Activated T-cell treated with anti-CD3 and anti-CD28 coated beads, Interleukin-2, amount 50 U/mL, for 4 hours (primary cell): ENCODE data around the gene FOXP1. TPM values are rescaled to one million over a fixed set of nuclear protein-coding genes. Genes with fewer than 3 reads are reported as not detected.

Experiments
- ATAC-seq, 2 donors: fragments of 200-7000 bp; cut with Tn5 transposase; one replicate each; pipeline ENCODE4 v1.10.0; 2021
- DNase-seq: peaks from one replicate; pipeline ENCODE4 v3.0.0-alpha.2; 2020
- H3K27me3 Mint-ChIP-seq: one replicate; pipeline ENCODE4 v1.8.0; 2021; ENCODE audit warnings: low read depth, mixed read lengths
- H3K36me3 Mint-ChIP-seq: one replicate; pipeline ENCODE4 v1.8.0; 2022; ENCODE audit warnings: mixed read lengths; ENCODE audit not compliant: insufficient read depth
- H3K4me1 Mint-ChIP-seq: one replicate; pipeline ENCODE4 v1.8.0; 2021; ENCODE audit warnings: low read depth, mixed read lengths
- H3K4me3 Mint-ChIP-seq: one replicate; pipeline ENCODE4 v1.8.0; 2021; ENCODE audit warnings: mild to moderate bottlenecking, moderate library complexity, mixed read lengths
- H3K9me3 Mint-ChIP-seq: one replicate; pipeline ENCODE4 v1.8.0; 2021; ENCODE audit warnings: mixed read lengths
- total RNA-seq, 3 donors: library from RNA; stranded (reverse); gene quantifications; one replicate each; pipeline ENCODE4 v1.2.1, GENCODE V29; 2021

Gene FOXP1
- total RNA-seq, 3 donors from 2014 or later: 251 to 263 (median 256) TPM

DNA sequence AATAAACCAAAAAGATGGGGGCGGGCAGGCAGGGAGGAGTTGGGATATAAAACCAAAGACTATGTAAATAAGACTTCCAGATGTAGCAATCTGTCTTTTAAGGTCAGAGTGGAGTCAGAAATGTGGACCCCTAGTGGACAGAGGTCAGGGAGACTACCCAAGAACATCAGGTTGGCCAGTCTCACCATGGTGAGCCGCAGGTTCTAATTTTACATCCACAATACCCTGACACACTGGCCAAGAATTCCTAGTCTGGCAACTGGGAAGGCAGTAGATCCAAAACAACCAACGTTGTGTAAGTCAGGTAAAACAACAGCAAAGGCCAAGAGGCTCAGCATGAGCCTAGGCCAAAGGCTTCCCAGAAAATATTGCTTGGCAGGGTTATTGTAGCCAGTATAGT, 203.4 kb downstream of the FOXP1 start:
- no peaks in the 10 kb centered on the region for H3K27me3 Mint-ChIP-seq
- no peaks in the 10 kb centered on the region for H3K9me3 Mint-ChIP-seq
- H3K36me3 Mint-ChIP-seq: peaks cover 14% of the 10 kb centered on the region
- H3K4me1 Mint-ChIP-seq: peaks cover 84% of the 10 kb centered on the region
- DNase-seq (no peak), ATAC-seq (no peak)
- no peak overlapping the region for H3K4me3 Mint-ChIP-seq

DNA sequence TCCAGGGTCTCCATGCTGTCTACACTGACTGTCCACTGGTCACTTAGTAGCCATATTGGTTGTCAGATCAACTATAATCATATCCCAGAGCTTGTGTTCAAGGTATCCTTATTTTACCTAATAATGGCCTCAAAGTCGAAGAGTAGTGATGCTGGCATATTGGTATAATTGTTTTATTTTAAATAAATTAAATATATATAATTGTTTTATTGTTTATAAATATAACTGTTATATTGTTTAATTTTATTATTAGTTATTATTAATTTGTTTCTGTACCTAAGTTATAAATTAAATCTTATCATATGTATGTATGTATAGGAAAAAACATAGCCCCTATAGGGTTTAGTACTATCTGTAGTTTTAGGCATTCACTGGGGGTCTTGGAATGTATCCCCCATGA, 205.0 kb downstream of the FOXP1 start:
- Mint-ChIP-seq H3K4me3 (no peak overlapping the region), H3K9me3 (no peaks in the 10 kb centered on the region), H3K27me3 (no peaks in the 10 kb centered on the region), H3K36me3 (peaks cover 13% of the 10 kb centered on the region), H3K4me1 (peaks cover 82% of the 10 kb centered on the region)
- no peak for ATAC-seq
- no peak for DNase-seq

DNA sequence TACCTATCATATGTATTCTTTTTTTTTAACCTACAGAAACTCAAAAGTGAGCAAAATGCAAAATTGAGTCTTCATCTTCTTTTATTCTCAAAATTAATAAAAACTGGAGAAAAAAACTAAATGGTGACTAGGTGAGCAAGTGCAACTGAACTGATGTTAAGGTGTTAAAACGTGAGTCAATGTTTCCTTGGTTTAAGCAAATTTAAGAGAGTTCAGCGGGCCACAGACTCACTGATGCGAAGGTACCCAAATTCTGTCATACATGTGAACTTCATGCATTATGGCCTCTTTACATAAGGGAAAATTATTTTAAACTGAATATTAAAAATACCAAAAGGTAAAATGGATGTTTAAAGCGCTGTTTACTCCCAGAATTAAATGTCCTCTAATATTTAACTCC, 206.6 kb downstream of the FOXP1 start:
- Mint-ChIP-seq H3K36me3 (peaks cover 11% of the 10 kb centered on the region), H3K4me1 (peaks cover 83% of the 10 kb centered on the region), H3K27me3 (no peaks in the 10 kb centered on the region), H3K4me3 (no peak overlapping the region), H3K9me3 (no peaks in the 10 kb centered on the region)
- ATAC-seq (peak; percentile 33 to 47), DNase-seq (no peak)

GRCh38 chr3:71376503-71376902, 207.0 kb downstream of the FOXP1 start:
- peaks cover 11% of the 10 kb centered on the region for H3K36me3 Mint-ChIP-seq
- H3K27me3 Mint-ChIP-seq: no peaks in the 10 kb centered on the region
- peaks cover 83% of the 10 kb centered on the region for H3K4me1 Mint-ChIP-seq
- ATAC-seq (no peak), DNase-seq (no peak)
- no peak overlapping the region for H3K4me3 Mint-ChIP-seq
- no peaks in the 10 kb centered on the region for H3K9me3 Mint-ChIP-seq

DNA sequence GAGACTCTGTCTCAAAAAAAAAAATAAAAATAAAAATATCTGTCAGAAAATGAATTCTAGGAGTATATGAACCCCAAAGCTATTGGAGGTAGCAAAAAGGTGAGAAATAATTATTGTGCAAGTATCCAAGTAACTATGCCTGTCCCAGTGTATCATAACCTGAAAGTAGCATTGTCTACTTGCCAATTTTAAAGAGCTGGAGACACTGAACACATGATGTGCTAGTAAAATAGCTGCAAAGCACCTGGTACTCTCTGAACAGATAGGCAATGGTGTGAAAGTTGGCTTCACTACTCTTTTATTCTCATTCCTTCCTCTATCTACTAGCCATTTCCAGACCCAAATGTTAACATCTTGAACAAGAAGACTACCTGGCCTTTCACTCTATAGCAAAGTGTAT, 208.9 kb downstream of the FOXP1 start:
- ATAC-seq (no peak), DNase-seq (no peak)
- no peaks in the 10 kb centered on the region for H3K9me3 Mint-ChIP-seq
- H3K36me3 Mint-ChIP-seq: peaks cover 7% of the 10 kb centered on the region
- H3K27me3 Mint-ChIP-seq: no peaks in the 10 kb centered on the region
- H3K4me3 Mint-ChIP-seq: no peak overlapping the region
- peaks cover 83% of the 10 kb centered on the region for H3K4me1 Mint-ChIP-seq

GRCh38 chr3:71372911-71373637, 210.5 kb downstream of the FOXP1 start:
- no peaks in the 10 kb centered on the region for H3K9me3 Mint-ChIP-seq
- H3K4me3 Mint-ChIP-seq: peak overlapping the region; percentile 39
- H3K36me3 Mint-ChIP-seq: peaks cover 9% of the 10 kb centered on the region
- DNase-seq (no peak), ATAC-seq (peak; percentile 84 to 85)
- H3K4me1 Mint-ChIP-seq: peaks cover 78% of the 10 kb centered on the region
- no peaks in the 10 kb centered on the region for H3K27me3 Mint-ChIP-seq

GRCh38 chr3:71372241-71372768, 211.2 kb downstream of the FOXP1 start:
- Mint-ChIP-seq H3K27me3 (no peaks in the 10 kb centered on the region), H3K36me3 (peaks cover 11% of the 10 kb centered on the region), H3K4me1 (peaks cover 75% of the 10 kb centered on the region), H3K9me3 (no peaks in the 10 kb centered on the region), H3K4me3 (peak overlapping the region; percentile 39)
- peak; percentile 20 to 33 for ATAC-seq
- no peak for DNase-seq

- Mint-ChIP-seq H3K27me3 (no peaks in the 10 kb centered on the region), H3K4me1 (peaks cover 77% of the 10 kb centered on the region), H3K4me3 (no peak overlapping the region), H3K9me3 (no peaks in the 10 kb centered on the region), H3K36me3 (peaks cover 15% of the 10 kb centered on the region)
- ATAC-seq: no peak
- no peak for DNase-seq
Measured at GRCh38 chr3:71371282-71371681, 212.2 kb downstream of the FOXP1 start.

DNA sequence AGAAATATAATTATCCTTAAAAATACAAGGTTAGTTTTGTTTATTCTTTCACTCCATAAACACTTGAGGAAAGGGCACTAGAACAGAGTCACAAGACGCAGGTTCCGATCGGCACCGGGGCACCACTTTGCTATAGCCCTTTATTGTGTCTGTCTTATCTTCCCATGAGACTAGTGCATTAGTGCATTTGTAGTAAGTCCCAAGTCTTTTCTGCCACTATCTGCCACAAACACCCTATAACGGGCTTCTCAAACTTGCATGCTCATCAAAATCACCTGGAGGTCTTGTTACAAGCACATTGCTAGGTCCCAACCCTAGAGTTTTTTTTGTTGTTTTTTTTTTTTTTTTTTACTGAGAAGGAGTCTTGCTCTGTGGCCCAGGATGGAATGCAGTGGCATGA, 213.1 kb downstream of the FOXP1 start:
- ATAC-seq (no peak), DNase-seq (no peak)
- no peak overlapping the region for H3K4me3 Mint-ChIP-seq
- no peaks in the 10 kb centered on the region for H3K27me3 Mint-ChIP-seq
- peaks cover 15% of the 10 kb centered on the region for H3K36me3 Mint-ChIP-seq
- no peaks in the 10 kb centered on the region for H3K9me3 Mint-ChIP-seq
- peaks cover 76% of the 10 kb centered on the region for H3K4me1 Mint-ChIP-seq

DNA sequence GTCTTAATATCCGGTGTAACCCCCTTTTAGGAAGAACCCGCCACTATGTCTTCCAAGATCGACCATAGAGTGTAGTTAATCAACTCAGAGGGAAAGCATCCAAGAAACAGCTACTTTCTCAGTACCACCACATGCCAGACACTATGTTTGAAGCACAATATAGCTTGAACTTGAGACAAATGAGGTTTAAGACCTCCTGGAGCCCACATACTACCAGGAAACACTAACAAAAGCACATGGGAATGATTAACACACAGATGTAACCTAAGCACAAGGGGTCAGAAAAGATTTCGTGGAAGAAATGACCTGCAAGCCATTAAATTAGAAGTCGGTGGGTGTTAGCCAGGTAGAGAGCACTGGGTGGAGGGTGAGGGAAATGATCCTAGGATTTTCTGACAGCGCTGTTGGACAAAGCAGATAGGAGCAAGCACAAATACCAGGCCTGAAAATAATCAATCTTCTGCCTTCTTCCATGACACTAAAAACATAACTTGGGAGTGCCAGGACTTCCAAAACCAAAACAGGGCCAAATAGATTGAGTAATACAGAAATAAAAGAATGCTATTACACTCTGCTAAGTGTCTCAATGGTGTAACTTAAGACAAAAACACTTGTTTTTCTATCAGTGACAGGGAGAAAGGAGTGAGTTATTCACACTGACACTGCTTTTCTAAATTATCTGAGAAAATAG, 213.7 kb downstream of the FOXP1 start:
- Mint-ChIP-seq H3K36me3 (peaks cover 15% of the 10 kb centered on the region), H3K4me1 (peaks cover 76% of the 10 kb centered on the region), H3K9me3 (no peaks in the 10 kb centered on the region), H3K27me3 (no peaks in the 10 kb centered on the region), H3K4me3 (no peak overlapping the region)
- DNase-seq: no peak
- no peak for ATAC-seq

GRCh38 chr3:71366988-71367604, 216.4 kb downstream of the FOXP1 start:
- ATAC-seq (peak in 1 of 2 donors; percentile 27), DNase-seq (no peak)
- H3K36me3 Mint-ChIP-seq: peaks cover 10% of the 10 kb centered on the region
- H3K4me3 Mint-ChIP-seq: no peak overlapping the region
- no peaks in the 10 kb centered on the region for H3K27me3 Mint-ChIP-seq
- H3K9me3 Mint-ChIP-seq: no peaks in the 10 kb centered on the region
- H3K4me1 Mint-ChIP-seq: peaks cover 68% of the 10 kb centered on the region

DNA sequence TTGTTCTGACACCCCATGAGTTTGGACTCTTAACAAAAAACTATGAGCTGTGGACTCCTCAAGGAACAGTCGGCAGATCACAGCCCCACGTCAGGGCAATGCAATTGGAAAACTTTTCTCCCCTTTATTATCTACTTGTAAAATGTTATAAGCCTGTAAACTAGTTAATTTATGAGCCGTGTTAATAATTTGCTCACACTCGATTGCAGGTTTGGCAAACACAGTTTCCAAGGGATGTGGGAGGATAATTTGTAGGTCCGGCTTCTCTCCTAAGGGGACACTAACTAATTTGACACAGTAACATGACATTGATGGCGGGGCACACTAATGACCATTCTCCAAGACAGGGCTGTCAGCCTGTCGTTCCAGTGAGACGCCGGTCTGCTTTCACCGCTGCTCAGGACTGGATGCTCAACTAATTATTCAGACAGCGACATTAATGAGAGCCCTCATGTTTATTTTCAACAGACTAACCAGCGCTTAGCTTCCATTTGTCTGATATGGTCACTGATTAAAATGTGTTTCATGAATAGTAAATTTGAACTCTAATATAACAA, 222.1 kb downstream of the FOXP1 start:
- H3K9me3 Mint-ChIP-seq: no peaks in the 10 kb centered on the region
- peak overlapping the region; percentile 16 for H3K4me3 Mint-ChIP-seq
- DNase-seq (no peak), ATAC-seq (no peak)
- H3K4me1 Mint-ChIP-seq: peaks cover 80% of the 10 kb centered on the region
- H3K27me3 Mint-ChIP-seq: no peaks in the 10 kb centered on the region
- peaks cover 10% of the 10 kb centered on the region for H3K36me3 Mint-ChIP-seq

DNA sequence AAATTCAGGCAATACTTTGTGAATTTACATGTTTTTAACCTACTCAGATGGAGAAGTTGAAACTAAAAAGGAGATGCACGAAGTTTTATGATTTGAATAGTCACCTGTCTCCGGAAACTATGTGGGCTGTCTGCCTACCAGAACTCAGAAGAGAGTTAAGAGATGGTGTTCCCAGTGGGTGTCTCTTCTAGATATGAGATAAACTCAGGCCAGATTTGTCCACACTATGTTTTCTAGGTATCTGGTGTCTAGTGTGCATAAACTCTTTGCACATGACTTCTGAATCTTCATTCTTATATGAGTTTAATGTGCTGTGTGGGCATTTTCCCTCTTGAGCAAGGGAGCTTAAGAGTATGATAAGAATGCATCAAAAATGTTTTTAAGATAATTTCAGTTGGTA, 222.8 kb downstream of the FOXP1 start:
- Mint-ChIP-seq H3K4me3 (peak overlapping the region; percentile 44), H3K27me3 (no peaks in the 10 kb centered on the region), H3K9me3 (no peaks in the 10 kb centered on the region), H3K36me3 (peaks cover 10% of the 10 kb centered on the region), H3K4me1 (peaks cover 82% of the 10 kb centered on the region)
- ATAC-seq (peak; percentile 64 to 67), DNase-seq (no peak)

GRCh38 chr3:71360180-71360579, 223.3 kb downstream of the FOXP1 start:
- DNase-seq (no peak), ATAC-seq (peak; percentile 66 to 70)
- Mint-ChIP-seq H3K4me1 (peaks cover 82% of the 10 kb centered on the region), H3K27me3 (no peaks in the 10 kb centered on the region), H3K9me3 (no peaks in the 10 kb centered on the region), H3K36me3 (peaks cover 12% of the 10 kb centered on the region), H3K4me3 (peak overlapping the region; percentile 44)
